Astrocyte (in vitro differentiated cells and primary cell): ENCODE results near the gene FAM171A2. TPM values are rescaled to one million over a fixed set of nuclear protein-coding genes. Genes with fewer than 3 reads are reported as not detected.
A peak's percentile ranks its signal among the peaks of the same experiment; 100 is the strongest.

Source experiments
- DNase-seq: peaks from one replicate; pipeline ENCODE4 v3.0.0-alpha.2; 2010; ENCODE audit warnings: low read depth
- FAIRE-seq: peaks from 2 replicates; lab custom pipeline; 2011; peaks lifted over from hg19 to GRCh38; lab: Jason Lieb, UNC
- H2AFZ ChIP-seq: 2 replicates; pipeline ENCODE4 v1.6.0; 2012; ENCODE audit warnings: low read depth, low read length, inconsistent platforms
- H3K27ac ChIP-seq: 2 replicates; pipeline ENCODE4 v1.5.1; 2011; ENCODE audit warnings: low read depth, low read length, inconsistent platforms
- H3K27me3 ChIP-seq: 2 replicates; pipeline ENCODE4 v1.6.0; 2011; ENCODE audit warnings: low read length, inconsistent platforms; ENCODE audit not compliant: insufficient read depth
- H3K36me3 ChIP-seq: 2 replicates; pipeline ENCODE4 v1.5.1; 2011; ENCODE audit warnings: low read length, inconsistent platforms; ENCODE audit not compliant: insufficient read depth
- H3K4me1 ChIP-seq: 2 replicates; pipeline ENCODE4 v1.5.1; 2011; ENCODE audit warnings: low read length, inconsistent platforms; ENCODE audit not compliant: insufficient read depth
- H3K4me2 ChIP-seq: 2 replicates; pipeline ENCODE4 v1.6.0; 2012; ENCODE audit warnings: low read length, inconsistent platforms
- H3K4me3 ChIP-seq: 2 replicates; pipeline ENCODE4 v1.5.1; 2011; ENCODE audit warnings: low read depth, mild to moderate bottlenecking, low read length, inconsistent platforms; ENCODE audit not compliant: insufficient read depth
- H3K79me2 ChIP-seq: 2 replicates; pipeline ENCODE4 v1.6.0; 2012; ENCODE audit warnings: mild to moderate bottlenecking, low read length, inconsistent platforms; ENCODE audit not compliant: insufficient read depth
- H3K9ac ChIP-seq: 2 replicates; pipeline ENCODE4 v1.6.0; 2012; ENCODE audit warnings: mild to moderate bottlenecking, low read length, inconsistent platforms
- H3K9me3 ChIP-seq: 2 replicates; pipeline ENCODE4 v1.5.1; 2012; ENCODE audit warnings: low read depth, mild to moderate bottlenecking, low read length, inconsistent platforms; ENCODE audit not compliant: insufficient read depth
- H4K20me1 ChIP-seq: 2 replicates; pipeline ENCODE4 v1.6.0; 2012; ENCODE audit warnings: low read length, inconsistent platforms; ENCODE audit not compliant: insufficient read depth
- H3K27ac Mint-ChIP-seq: one replicate; pipeline ENCODE4 v1.8.0; 2021; ENCODE audit warnings: mild to moderate bottlenecking, mixed read lengths; ENCODE audit not compliant: unreplicated experiment
- H3K27me3 Mint-ChIP-seq: one replicate; pipeline ENCODE4 v1.8.0; 2021; ENCODE audit warnings: low read depth, mixed read lengths; ENCODE audit not compliant: unreplicated experiment
- H3K36me3 Mint-ChIP-seq: one replicate; pipeline ENCODE4 v1.8.0; 2021; ENCODE audit warnings: low read depth, mixed read lengths; ENCODE audit not compliant: unreplicated experiment
- H3K4me1 Mint-ChIP-seq: one replicate; pipeline ENCODE4 v1.8.0; 2021; ENCODE audit warnings: low read depth, mixed read lengths; ENCODE audit not compliant: unreplicated experiment
- H3K4me3 Mint-ChIP-seq: one replicate; pipeline ENCODE4 v1.8.0; 2021; ENCODE audit warnings: mild to moderate bottlenecking, moderate library complexity, mixed read lengths; ENCODE audit not compliant: unreplicated experiment
- H3K9me3 Mint-ChIP-seq: one replicate; pipeline ENCODE4 v1.8.0; 2021; ENCODE audit warnings: mild to moderate bottlenecking, mixed read lengths; ENCODE audit not compliant: unreplicated experiment
- EZH2 ChIP-seq: IDR thresholded peaks from 2 replicates; pipeline ENCODE4 v1.6.1; 2012; ENCODE audit warnings: mild to moderate bottlenecking, low read length, inconsistent platforms; ENCODE audit not compliant: insufficient read depth
- total RNA-seq: library from RNA; stranded (reverse); gene quantifications from 2 replicates; pipeline ENCODE4 v1.2.1, GENCODE V29; 2021
- TF ChIP-seq, protein P1 (sequence below): IDR thresholded peaks from 2 replicates; pipeline ENCODE4 v1.5.1; 2011; ENCODE audit warnings: low read depth, mild to moderate bottlenecking, inconsistent platforms, low read length, moderate library complexity; ENCODE audit not compliant: insufficient read depth

FAM171A2 gene
- total RNA-seq, 1 donor from 2014 or later: 18.2 TPM

DNA sequence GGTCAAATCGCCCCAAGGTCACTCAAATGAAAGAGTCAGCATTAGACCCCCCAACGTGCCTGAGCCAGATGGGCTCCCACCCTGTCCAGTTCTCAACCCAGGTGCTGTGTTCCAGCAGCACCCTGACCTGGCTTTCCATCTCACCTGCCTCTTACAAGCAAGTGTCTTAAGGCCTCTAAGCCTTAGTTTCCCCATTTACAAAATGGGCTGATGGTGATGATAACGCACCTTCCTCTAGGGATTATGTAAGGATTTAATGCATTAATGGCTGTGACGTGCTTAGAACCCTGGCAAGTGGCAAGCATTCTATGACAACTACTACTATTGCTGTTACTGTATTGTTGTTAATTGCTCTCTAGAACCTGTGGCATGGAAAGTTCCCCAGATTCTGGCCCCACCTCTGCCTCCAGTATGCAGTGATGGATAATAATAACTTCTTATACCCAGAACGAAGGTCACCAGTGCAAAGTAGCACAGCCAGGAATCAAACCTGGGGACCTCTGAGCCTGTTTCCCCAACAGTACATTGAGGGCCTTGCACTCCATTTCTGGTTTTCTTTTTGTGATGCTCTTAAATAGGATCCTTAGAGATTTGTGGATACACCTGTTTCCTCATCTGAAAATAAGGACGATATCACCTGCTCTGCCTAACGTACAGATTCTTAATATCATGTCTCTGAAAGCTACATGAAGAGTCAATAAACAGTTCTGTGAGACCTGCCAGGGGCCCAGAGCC lies 35.8 kb downstream of the FAM171A2 start:
- H3K9ac ChIP-seq: no peak overlapping the region
- H3K27me3 ChIP-seq: no peaks in the 10 kb centered on the region
- peaks cover 14% of the 10 kb centered on the region for H3K79me2 ChIP-seq
- TF ChIP-seq, protein P1, sequence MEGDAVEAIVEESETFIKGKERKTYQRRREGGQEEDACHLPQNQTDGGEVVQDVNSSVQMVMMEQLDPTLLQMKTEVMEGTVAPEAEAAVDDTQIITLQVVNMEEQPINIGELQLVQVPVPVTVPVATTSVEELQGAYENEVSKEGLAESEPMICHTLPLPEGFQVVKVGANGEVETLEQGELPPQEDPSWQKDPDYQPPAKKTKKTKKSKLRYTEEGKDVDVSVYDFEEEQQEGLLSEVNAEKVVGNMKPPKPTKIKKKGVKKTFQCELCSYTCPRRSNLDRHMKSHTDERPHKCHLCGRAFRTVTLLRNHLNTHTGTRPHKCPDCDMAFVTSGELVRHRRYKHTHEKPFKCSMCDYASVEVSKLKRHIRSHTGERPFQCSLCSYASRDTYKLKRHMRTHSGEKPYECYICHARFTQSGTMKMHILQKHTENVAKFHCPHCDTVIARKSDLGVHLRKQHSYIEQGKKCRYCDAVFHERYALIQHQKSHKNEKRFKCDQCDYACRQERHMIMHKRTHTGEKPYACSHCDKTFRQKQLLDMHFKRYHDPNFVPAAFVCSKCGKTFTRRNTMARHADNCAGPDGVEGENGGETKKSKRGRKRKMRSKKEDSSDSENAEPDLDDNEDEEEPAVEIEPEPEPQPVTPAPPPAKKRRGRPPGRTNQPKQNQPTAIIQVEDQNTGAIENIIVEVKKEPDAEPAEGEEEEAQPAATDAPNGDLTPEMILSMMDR: no peak
- no peak for TF ChIP-seq EZH2
- no peaks in the 10 kb centered on the region for H3K36me3 Mint-ChIP-seq
- no peaks in the 10 kb centered on the region for H3K36me3 ChIP-seq
- peaks cover 2% of the 10 kb centered on the region for H3K4me1 Mint-ChIP-seq
- no peaks in the 10 kb centered on the region for H3K9me3 ChIP-seq
- H3K4me3 Mint-ChIP-seq: peak overlapping the region; percentile 27
- H2AFZ ChIP-seq: no peak overlapping the region
- DNase-seq: no peak
- no peaks in the 10 kb centered on the region for H3K9me3 Mint-ChIP-seq
- H3K27ac Mint-ChIP-seq: no peak overlapping the region
- H3K4me1 ChIP-seq: peaks cover 10% of the 10 kb centered on the region
- no peak for FAIRE-seq
- H3K4me3 ChIP-seq: no peak overlapping the region
- no peaks in the 10 kb centered on the region for H4K20me1 ChIP-seq
- H3K27me3 Mint-ChIP-seq: peaks cover 5% of the 10 kb centered on the region
- H3K4me2 ChIP-seq: no peak overlapping the region
- H3K27ac ChIP-seq: no peak overlapping the region

DNA sequence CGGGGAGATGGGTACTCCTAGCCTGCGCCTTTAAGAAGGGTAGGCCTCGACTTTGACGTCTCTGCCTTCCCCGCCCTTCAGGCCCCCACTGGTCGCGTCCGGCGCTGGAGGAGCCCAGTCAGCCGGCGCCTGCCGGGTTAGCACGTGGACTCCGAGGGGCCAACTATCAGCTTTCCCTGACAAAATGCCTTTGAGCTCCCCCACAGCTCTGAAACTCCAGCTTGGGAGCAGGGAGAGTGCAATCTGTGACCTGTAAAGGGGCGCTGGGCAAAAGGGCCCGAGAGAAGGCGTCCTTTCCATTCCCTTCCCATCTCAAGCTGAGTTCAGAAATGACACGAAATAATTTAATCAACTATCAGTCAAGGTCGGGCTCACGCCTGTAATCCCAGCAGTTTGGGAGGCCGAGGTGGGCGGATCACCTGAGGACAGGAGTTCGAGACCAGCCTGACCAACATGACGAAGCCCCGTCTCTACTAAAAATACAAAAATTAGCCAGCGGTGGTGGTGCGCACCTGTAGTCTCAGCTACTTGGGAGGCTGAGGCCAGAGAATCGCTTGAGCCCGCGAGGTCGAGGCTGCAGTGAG lies 36.7 kb downstream of the FAM171A2 start:
- no peak overlapping the region for H3K4me3 ChIP-seq
- no peak overlapping the region for H3K27ac ChIP-seq
- H3K27me3 Mint-ChIP-seq: peaks cover 3% of the 10 kb centered on the region
- no peak overlapping the region for H3K9ac ChIP-seq
- peaks cover 19% of the 10 kb centered on the region for H3K79me2 ChIP-seq
- DNase-seq: peak; percentile 95
- H3K4me1 Mint-ChIP-seq: peaks cover 2% of the 10 kb centered on the region
- H3K4me2 ChIP-seq: peak overlapping the region; percentile 30
- no peaks in the 10 kb centered on the region for H3K9me3 ChIP-seq
- H2AFZ ChIP-seq: no peak overlapping the region
- H3K27ac Mint-ChIP-seq: peak overlapping the region; percentile 62
- H3K27me3 ChIP-seq: no peaks in the 10 kb centered on the region
- no peaks in the 10 kb centered on the region for H3K36me3 ChIP-seq
- peaks cover 10% of the 10 kb centered on the region for H3K4me1 ChIP-seq
- TF ChIP-seq, protein P1: no peak
- TF ChIP-seq EZH2: no peak
- no peak overlapping the region for H3K4me3 Mint-ChIP-seq
- no peaks in the 10 kb centered on the region for H3K36me3 Mint-ChIP-seq
- H3K9me3 Mint-ChIP-seq: no peaks in the 10 kb centered on the region
- peaks cover 4% of the 10 kb centered on the region for H4K20me1 ChIP-seq
- FAIRE-seq: no peak
